ENCODE results near the gene ERFL. TPM values are rescaled to one million over a fixed set of nuclear protein-coding genes. Genes with fewer than 3 reads are reported as not detected.

ERFL gene
- total and polyA plus RNA-seq, 2 experiments from 2014 or later: 0.69 TPM; not detected in 1

GRCh38 chr19:41872384-41872774 is 55.9 kb downstream of the ERFL start:
- Mint-ChIP-seq H3K4me3 (no peak overlapping the region), H3K27ac (no peak overlapping the region), H3K27me3 (ENCODE audit: insufficient read depth, low read depth, poor library complexity) (peaks cover 33% of the 10 kb centered on the region), H3K9me3 (no peaks in the 10 kb centered on the region), H3K36me3 (ENCODE audit: low read depth) (peaks cover 45% of the 10 kb centered on the region), H3K4me1 (peaks cover 11% of the 10 kb centered on the region)
- ATAC-seq: peak; percentile 3
- Histone ChIP-seq H3K27ac (ENCODE audit: low read depth) (peak overlapping the region; percentile 98), H2AFZ (no peak overlapping the region), H3K4me3 (no peak overlapping the region), H3F3A (replicated peaks; ENCODE audit: low read depth) (peaks cover 53% of the 10 kb centered on the region), H3K79me2 (replicated peaks; ENCODE audit: insufficient read depth) (peaks cover 9% of the 10 kb centered on the region; the same call in 1 of the 2 replicates), H3K4me1 (ENCODE audit: insufficient read depth) (0 out of 2 replicates have a peak, but pooled peaks cover 6% of the 10 kb centered on the region), H3K9me2 (ENCODE audit: insufficient read depth) (no peaks in the 10 kb centered on the region), H3K36me3 (ENCODE audit: insufficient read depth) (peaks cover 37% of the 10 kb centered on the region), H4K20me1 (replicated peaks; ENCODE audit: insufficient read depth) (peaks cover 29% of the 10 kb centered on the region), H3K4me2 (no peak overlapping the region), H3K27me3 (ENCODE audit: insufficient read depth) (no peaks in the 10 kb centered on the region; the same call in 1 of the 2 replicates)
- DNase-seq (ENCODE audit: low spot score): no peak
- TF ChIP-seq, protein P1, sequence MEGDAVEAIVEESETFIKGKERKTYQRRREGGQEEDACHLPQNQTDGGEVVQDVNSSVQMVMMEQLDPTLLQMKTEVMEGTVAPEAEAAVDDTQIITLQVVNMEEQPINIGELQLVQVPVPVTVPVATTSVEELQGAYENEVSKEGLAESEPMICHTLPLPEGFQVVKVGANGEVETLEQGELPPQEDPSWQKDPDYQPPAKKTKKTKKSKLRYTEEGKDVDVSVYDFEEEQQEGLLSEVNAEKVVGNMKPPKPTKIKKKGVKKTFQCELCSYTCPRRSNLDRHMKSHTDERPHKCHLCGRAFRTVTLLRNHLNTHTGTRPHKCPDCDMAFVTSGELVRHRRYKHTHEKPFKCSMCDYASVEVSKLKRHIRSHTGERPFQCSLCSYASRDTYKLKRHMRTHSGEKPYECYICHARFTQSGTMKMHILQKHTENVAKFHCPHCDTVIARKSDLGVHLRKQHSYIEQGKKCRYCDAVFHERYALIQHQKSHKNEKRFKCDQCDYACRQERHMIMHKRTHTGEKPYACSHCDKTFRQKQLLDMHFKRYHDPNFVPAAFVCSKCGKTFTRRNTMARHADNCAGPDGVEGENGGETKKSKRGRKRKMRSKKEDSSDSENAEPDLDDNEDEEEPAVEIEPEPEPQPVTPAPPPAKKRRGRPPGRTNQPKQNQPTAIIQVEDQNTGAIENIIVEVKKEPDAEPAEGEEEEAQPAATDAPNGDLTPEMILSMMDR (conservative IDR thresholded peaks at IDR 0.05; ENCODE audit: low read depth in 2 of 2): no peak
- TF ChIP-seq POLR2AphosphoS5 (IDR thresholded peaks at IDR 0.05; ENCODE audit: low read depth): peak; percentile 74

DNA sequence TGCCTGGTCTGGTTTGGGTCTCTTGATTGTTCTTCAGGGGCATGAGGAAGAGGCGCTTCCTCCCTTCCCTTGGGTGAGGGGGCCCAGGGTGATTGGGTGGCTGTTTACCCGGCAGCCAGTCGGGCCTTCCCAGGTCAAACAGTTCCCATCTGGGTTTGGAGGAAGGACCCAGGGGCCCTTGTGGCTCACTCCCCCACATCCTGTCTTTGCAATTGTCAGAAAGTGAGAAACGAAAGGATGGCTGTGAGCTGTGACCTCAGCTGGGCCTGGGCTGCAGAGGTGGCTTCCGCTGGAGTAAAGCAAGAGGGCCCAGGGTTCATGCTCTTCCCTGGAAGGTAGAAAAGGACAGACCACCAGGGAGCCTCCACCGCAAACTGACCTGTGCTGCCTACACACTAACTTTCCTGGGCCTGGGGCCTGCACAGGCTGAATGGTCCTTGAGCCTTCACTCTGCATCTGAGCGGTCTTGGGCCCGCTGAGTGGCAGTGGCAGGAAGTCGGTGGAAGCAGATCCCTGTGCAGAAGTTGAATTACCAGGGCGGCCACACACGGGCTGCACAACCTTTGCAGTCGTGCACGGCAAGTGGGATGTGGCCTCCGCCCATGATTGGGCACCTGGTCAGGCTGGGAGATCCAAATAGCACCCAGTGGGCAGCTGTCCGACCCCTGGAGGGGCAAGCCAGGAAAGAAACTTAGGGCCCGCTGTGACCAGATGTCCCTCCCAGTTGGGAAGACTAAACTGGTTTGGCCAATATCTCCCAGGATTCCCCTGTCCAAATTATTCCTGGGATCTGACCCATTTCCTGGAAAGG is 56.5 kb downstream of the ERFL start:
- Mint-ChIP-seq H3K9me3 (no peaks in the 10 kb centered on the region), H3K27ac (peak overlapping the region; percentile 38; the same call in 1 of the 2 replicates), H3K4me3 (no peak overlapping the region), H3K4me1 (peaks cover 8% of the 10 kb centered on the region), H3K36me3 (ENCODE audit: low read depth) (peaks cover 51% of the 10 kb centered on the region), H3K27me3 (ENCODE audit: insufficient read depth, low read depth, poor library complexity) (peaks cover 30% of the 10 kb centered on the region)
- H3K9me2 ChIP-seq (ENCODE audit: insufficient read depth): no peaks in the 10 kb centered on the region
- H3K27me3 ChIP-seq (ENCODE audit: insufficient read depth): no peaks in the 10 kb centered on the region; the same call in 1 of the 2 replicates
- peaks cover 15% of the 10 kb centered on the region; the same call in 1 of the 2 replicates for H3K79me2 ChIP-seq (replicated peaks; ENCODE audit: insufficient read depth)
- 0 out of 2 replicates have a peak, but pooled peaks cover 6% of the 10 kb centered on the region for H3K4me1 ChIP-seq (ENCODE audit: insufficient read depth)
- peaks cover 59% of the 10 kb centered on the region for H3F3A ChIP-seq (replicated peaks; ENCODE audit: low read depth)
- no peak overlapping the region for H3K4me3 ChIP-seq
- no peak overlapping the region for H2AFZ ChIP-seq
- H3K27ac ChIP-seq (ENCODE audit: low read depth): peak overlapping the region; percentile 98
- H3K36me3 ChIP-seq (ENCODE audit: insufficient read depth): peaks cover 42% of the 10 kb centered on the region
- DNase-seq (ENCODE audit: low spot score) (peak; percentile 35), ATAC-seq (peak; percentile 5)
- no peak overlapping the region for H3K4me2 ChIP-seq
- peaks cover 35% of the 10 kb centered on the region for H4K20me1 ChIP-seq (replicated peaks; ENCODE audit: insufficient read depth)
- TF ChIP-seq EZH2phosphoT487 (IDR thresholded peaks at IDR 0.05; ENCODE audit: unreplicated experiment) (no peak), CREB1 (CRISPR knock-in tag; IDR thresholded peaks at IDR 0.05; ENCODE audit: low read depth) (no peak), JUNB (IDR thresholded peaks at IDR 0.05; ENCODE audit: unreplicated experiment) (no peak)
- TF ChIP-seq, protein P2, sequence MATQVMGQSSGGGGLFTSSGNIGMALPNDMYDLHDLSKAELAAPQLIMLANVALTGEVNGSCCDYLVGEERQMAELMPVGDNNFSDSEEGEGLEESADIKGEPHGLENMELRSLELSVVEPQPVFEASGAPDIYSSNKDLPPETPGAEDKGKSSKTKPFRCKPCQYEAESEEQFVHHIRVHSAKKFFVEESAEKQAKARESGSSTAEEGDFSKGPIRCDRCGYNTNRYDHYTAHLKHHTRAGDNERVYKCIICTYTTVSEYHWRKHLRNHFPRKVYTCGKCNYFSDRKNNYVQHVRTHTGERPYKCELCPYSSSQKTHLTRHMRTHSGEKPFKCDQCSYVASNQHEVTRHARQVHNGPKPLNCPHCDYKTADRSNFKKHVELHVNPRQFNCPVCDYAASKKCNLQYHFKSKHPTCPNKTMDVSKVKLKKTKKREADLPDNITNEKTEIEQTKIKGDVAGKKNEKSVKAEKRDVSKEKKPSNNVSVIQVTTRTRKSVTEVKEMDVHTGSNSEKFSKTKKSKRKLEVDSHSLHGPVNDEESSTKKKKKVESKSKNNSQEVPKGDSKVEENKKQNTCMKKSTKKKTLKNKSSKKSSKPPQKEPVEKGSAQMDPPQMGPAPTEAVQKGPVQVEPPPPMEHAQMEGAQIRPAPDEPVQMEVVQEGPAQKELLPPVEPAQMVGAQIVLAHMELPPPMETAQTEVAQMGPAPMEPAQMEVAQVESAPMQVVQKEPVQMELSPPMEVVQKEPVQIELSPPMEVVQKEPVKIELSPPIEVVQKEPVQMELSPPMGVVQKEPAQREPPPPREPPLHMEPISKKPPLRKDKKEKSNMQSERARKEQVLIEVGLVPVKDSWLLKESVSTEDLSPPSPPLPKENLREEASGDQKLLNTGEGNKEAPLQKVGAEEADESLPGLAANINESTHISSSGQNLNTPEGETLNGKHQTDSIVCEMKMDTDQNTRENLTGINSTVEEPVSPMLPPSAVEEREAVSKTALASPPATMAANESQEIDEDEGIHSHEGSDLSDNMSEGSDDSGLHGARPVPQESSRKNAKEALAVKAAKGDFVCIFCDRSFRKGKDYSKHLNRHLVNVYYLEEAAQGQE (IDR thresholded peaks at IDR 0.05; ENCODE audit: unreplicated experiment): no peak
- TF ChIP-seq, protein P1 (conservative IDR thresholded peaks at IDR 0.05; ENCODE audit: low read depth in 2 of 2): no peak

Measured in GM23338 (cell line).